Brain microvascular endothelial cell (primary cell): Measurements from ENCODE around the gene TOB2.

Experiments
- DNase-seq: peaks from one replicate; pipeline ENCODE4 v3.0.0-alpha.2; 2020
- H3K27ac ChIP-seq: fragments of 250-450 bp; sonication (Bioruptor Pico); 2 replicates; pipeline ENCODE4 v1.5.1; 2020; ENCODE audit warnings: mild to moderate bottlenecking, moderate library complexity
- H3K27me3 ChIP-seq: fragments of 250-450 bp; sonication (Bioruptor Pico); replicated peaks from 2 replicates; pipeline ENCODE4 v1.5.1; 2020; ENCODE audit warnings: mild to moderate bottlenecking
- H3K36me3 ChIP-seq: fragments of 250-450 bp; sonication (Bioruptor Pico); replicated peaks from 2 replicates; pipeline ENCODE4 v1.5.1; 2020; ENCODE audit warnings: mild to moderate bottlenecking
- H3K4me3 ChIP-seq: 2 replicates; pipeline ENCODE4 v1.5.1; 2011; ENCODE audit warnings: low read depth, mild to moderate bottlenecking, control low read depth, low read length, moderate library complexity
- in situ Hi-C: cut with HindIII; loops from 2 replicates; pipeline ENCODE4 v1.10.0; 2017; ENCODE audit warnings: low sequenced_read_pairs, low pct_ligation_motif_present
- TF ChIP-seq, protein P1 (sequence below): IDR thresholded peaks from 2 replicates; pipeline ENCODE4 v1.5.1; 2011; ENCODE audit warnings: low read depth, mild to moderate bottlenecking, moderate library complexity, low read length, control low read depth, inconsistent platforms; ENCODE audit errors: missing control alignments

The TOB2 gene

DNA sequence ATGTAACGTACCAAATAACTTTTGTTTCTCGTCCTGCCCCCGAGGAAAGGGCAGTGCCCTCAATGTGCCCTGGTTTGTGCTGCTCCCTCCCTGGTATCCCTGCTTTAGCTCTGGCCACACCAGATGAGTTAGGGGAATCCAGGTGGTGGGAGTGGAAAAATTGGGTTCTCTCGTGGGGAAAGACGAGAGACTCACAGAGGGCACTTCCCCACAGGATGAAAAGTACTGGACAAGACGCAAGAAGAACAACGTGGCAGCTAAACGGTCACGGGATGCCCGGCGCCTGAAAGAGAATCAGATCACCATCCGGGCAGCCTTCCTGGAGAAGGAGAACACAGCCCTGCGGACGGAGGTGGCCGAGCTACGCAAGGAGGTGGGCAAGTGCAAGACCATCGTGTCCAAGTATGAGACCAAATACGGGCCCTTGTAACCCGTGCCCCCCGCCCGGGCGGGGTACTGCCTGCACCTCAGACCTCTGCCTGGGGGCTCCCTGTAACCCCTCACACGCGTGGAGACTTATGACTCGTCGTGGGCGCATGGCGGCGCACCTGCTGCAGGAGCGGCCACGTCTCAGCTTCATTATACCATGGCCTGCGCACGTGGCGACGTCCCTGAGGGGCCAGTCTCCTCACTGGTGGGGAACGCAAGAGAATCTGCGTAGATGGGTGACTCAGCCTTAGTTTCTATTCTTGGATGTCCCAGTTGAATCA lies 50.9 kb downstream of the TOB2 start:
- Histone ChIP-seq H3K36me3 (no peaks in the 10 kb centered on the region), H3K4me3 (no peak overlapping the region), H3K27ac (no peak overlapping the region), H3K27me3 (no peaks in the 10 kb centered on the region)
- in situ Hi-C loops = no loop called here
- TF ChIP-seq, protein P1, sequence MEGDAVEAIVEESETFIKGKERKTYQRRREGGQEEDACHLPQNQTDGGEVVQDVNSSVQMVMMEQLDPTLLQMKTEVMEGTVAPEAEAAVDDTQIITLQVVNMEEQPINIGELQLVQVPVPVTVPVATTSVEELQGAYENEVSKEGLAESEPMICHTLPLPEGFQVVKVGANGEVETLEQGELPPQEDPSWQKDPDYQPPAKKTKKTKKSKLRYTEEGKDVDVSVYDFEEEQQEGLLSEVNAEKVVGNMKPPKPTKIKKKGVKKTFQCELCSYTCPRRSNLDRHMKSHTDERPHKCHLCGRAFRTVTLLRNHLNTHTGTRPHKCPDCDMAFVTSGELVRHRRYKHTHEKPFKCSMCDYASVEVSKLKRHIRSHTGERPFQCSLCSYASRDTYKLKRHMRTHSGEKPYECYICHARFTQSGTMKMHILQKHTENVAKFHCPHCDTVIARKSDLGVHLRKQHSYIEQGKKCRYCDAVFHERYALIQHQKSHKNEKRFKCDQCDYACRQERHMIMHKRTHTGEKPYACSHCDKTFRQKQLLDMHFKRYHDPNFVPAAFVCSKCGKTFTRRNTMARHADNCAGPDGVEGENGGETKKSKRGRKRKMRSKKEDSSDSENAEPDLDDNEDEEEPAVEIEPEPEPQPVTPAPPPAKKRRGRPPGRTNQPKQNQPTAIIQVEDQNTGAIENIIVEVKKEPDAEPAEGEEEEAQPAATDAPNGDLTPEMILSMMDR = no peak
- no peak for DNase-seq

DNA sequence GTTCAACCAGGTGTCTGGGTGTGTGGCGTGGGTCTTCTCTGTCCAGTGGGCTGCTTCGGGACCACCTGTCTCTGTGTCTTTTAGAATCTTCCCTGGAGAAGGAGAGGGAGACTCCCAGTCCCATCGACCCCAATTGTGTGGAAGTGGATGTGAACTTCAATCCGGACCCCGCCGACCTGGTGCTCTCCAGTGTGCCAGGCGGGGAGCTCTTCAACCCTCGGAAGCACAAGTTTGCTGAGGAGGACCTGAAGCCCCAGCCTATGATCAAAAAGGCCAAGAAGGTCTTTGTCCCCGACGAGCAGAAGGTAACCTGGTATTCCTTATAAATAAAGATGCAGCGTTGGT lies 52.6 kb downstream of the TOB2 start:
- no peak overlapping the region for H3K27ac ChIP-seq

DNA sequence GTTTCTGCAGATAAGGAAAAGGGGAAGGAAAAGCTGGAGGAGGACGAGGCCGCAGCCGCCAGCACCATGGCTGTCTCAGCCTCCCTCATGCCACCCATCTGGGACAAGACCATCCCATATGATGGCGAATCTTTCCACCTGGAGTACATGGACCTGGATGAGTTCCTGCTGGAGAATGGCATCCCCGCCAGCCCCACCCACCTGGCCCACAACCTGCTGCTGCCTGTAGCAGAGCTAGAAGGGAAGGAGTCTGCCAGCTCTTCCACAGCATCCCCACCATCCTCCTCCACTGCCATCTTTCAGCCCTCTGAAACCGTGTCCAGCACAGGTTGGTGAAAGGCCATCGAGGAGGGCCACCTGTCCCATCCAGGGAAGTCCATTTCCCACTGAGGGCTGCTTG lies 59.3 kb downstream of the TOB2 start:
- no peak for DNase-seq
- TF ChIP-seq, protein P1 = no peak

More for the DNA sequence above, 52.6 kb downstream of the TOB2 start:
- TF ChIP-seq, protein P1 = no peak
- Histone ChIP-seq H3K4me3 (no peak overlapping the region), H3K27me3 (no peaks in the 10 kb centered on the region), H3K36me3 (no peaks in the 10 kb centered on the region)
- DNase-seq = no peak
- in situ Hi-C loops = no loop called here

DNA sequence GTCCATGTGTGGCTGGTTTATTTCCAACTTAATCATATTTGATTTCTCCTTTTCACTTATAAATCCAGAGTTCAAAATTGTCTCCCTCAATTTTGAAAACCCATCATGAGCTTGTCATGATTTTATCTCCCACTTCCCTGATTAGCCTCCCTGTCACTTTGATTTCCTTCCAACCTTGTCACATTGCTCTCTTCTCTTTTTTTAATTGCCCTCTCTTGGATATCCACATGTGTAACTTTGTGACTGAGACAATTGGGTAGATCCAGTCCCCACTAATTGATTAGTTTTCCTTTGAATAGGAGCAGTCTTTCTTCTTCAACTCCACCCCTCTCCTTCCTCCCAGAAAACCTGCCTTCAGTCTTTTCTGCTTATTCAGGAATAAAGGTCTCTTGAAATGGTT lies 62.5 kb downstream of the TOB2 start:
- no peak overlapping the region for H3K27ac ChIP-seq
- H3K27me3 ChIP-seq = no peaks in the 10 kb centered on the region
- H3K4me3 ChIP-seq = no peak overlapping the region
- no peak for DNase-seq
- in situ Hi-C loops = no loop called here
- TF ChIP-seq, protein P1 = no peak
- no peaks in the 10 kb centered on the region for H3K36me3 ChIP-seq

More for the DNA sequence above, 59.3 kb downstream of the TOB2 start:
- no peak overlapping the region for H3K4me3 ChIP-seq
- H3K27ac ChIP-seq = no peak overlapping the region
- no peaks in the 10 kb centered on the region for H3K36me3 ChIP-seq
- H3K27me3 ChIP-seq = no peaks in the 10 kb centered on the region
- in situ Hi-C loops = no loop called here
